OCI-LY7 (cell line): ENCODE data around the gene TAS2R20.

Experiments used
- CTCF ChIP-seq: fragments of 200-600 bp; sonication (generic); conservative IDR thresholded peaks from 2 replicates; pipeline ENCODE4 v1.5.1; 2014; ENCODE audit warnings: mild to moderate bottlenecking, antibody characterized with exemption, low read length, moderate library complexity, mixed read lengths
- EZH2phosphoT487 ChIP-seq: fragments of 200-600 bp; sonication (generic); IDR thresholded peaks from 2 replicates; pipeline ENCODE4 v1.6.1; 2018; ENCODE audit warnings: low read depth, borderline replicate concordance, mild to moderate bottlenecking, mixed run types, antibody characterized with exemption, low read length, moderate library complexity, mixed read lengths

DNA sequence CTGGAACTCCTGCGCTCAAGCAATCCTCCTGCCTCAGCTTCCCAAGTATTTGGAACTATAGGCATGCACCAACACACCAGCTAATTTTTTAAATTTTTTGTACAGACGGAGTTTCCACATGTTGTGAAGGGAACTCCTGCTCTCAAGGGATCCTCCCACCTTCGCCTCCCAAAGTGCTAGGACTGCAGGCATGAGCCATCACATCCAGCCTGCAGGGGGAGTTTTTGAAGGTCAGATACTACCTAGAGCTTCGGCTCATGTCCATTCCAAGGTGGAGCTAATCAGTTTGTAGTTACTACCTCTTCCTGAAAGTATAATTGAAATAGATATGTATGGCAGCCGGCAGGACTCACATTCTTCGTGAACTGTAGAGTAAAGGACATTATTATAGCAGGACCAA is 28.0 kb upstream of the TAS2R20 start:
- TF ChIP-seq CTCF = peak; percentile 39; the same call in 1 of the 2 replicates
- TF ChIP-seq EZH2phosphoT487 = no peak
